HEK293T (cell line): ENCODE data around the gene SLAIN1.
"Not testable (repeated sequence)": the region's sequence is repeated elsewhere in the genome, so short reads cannot be mapped to it uniquely, and the experiment has no call there.

Experiments
- CTCF ChIA-PET: fragments of 350-600 bp; formaldehyde crosslinking; extraction: SDS; loops from one replicate; lab custom pipeline; 2021; ENCODE audit warnings: antibody characterized with exemption, inconsistent platforms; lab: Yijun Ruan, JAX
- POLR2A ChIA-PET: fragments of 350-600 bp; formaldehyde crosslinking; extraction: SDS; loops from one replicate; lab custom pipeline; 2020; ENCODE audit warnings: antibody characterized with exemption, inconsistent platforms; lab: Yijun Ruan, JAX
- DNase-seq: peaks from one replicate; pipeline ENCODE4 v3.0.0; 2012; ENCODE audit warnings: mixed read lengths; ENCODE audit errors: extremely low spot score
- ARNT ChIP-seq: fragments of 450-650 bp; IDR thresholded peaks from 2 replicates; pipeline ENCODE4 v1.6.1; 2017; ENCODE audit warnings: mild to moderate bottlenecking
- BHLHE40 ChIP-seq: fragments of 450-650 bp; IDR thresholded peaks from 2 replicates; pipeline ENCODE4 v1.6.1; 2016; ENCODE audit warnings: mild to moderate bottlenecking, moderate library complexity, borderline replicate concordance
- CTBP1 ChIP-seq: fragments of 450-650 bp; IDR thresholded peaks from 2 replicates; pipeline ENCODE4 v1.6.1; 2016; ENCODE audit warnings: borderline replicate concordance
- ELF4 ChIP-seq: fragments of 450-650 bp; IDR thresholded peaks from 2 replicates; pipeline ENCODE4 v1.6.1; 2017; ENCODE audit warnings: antibody characterized with exemption
- FOXA1 ChIP-seq: fragments of 450-650 bp; IDR thresholded peaks from 2 replicates; pipeline ENCODE4 v1.6.1; 2016; ENCODE audit warnings: mild to moderate bottlenecking
- FOXK2 ChIP-seq: fragments of 450-650 bp; IDR thresholded peaks from 2 replicates; pipeline ENCODE4 v1.6.1; 2016; ENCODE audit warnings: mild to moderate bottlenecking
- FOXM1 ChIP-seq: fragments of 450-650 bp; IDR thresholded peaks from 2 replicates; pipeline ENCODE4 v1.6.1; 2017; ENCODE audit warnings: mild to moderate bottlenecking, borderline replicate concordance
- HDGF ChIP-seq: fragments of 450-650 bp; IDR thresholded peaks from 2 replicates; pipeline ENCODE4 v1.6.1; 2017; ENCODE audit warnings: antibody characterized with exemption, borderline replicate concordance
- L3MBTL2 ChIP-seq: fragments of 450-650 bp; conservative IDR thresholded peaks from 2 replicates; pipeline ENCODE4 v1.6.1; 2016; ENCODE audit warnings: mild to moderate bottlenecking
- LEF1 ChIP-seq: fragments of 450-650 bp; IDR thresholded peaks from 2 replicates; pipeline ENCODE4 v1.6.1; 2017; ENCODE audit warnings: mild to moderate bottlenecking, borderline replicate concordance
- NFRKB ChIP-seq: fragments of 450-650 bp; IDR thresholded peaks from 2 replicates; pipeline ENCODE4 v1.6.1; 2016; ENCODE audit warnings: mild to moderate bottlenecking, moderate library complexity
- SP1 ChIP-seq: fragments of 450-650 bp; IDR thresholded peaks from 2 replicates; pipeline ENCODE4 v1.6.1; 2017
- SUZ12 ChIP-seq: fragments of 450-650 bp; IDR thresholded peaks from 2 replicates; pipeline ENCODE4 v1.6.1; 2016; ENCODE audit warnings: mild to moderate bottlenecking
- TARDBP ChIP-seq: fragments of 450-650 bp; IDR thresholded peaks from 2 replicates; pipeline ENCODE4 v1.6.1; 2016
- ZNF384 ChIP-seq: fragments of 450-650 bp; IDR thresholded peaks from 2 replicates; pipeline ENCODE4 v1.6.1; 2016
- TF ChIP-seq, protein P1 (sequence below): fragments of 450-650 bp; IDR thresholded peaks from 2 replicates; pipeline ENCODE4 v1.6.1; 2016

The SLAIN1 gene

GRCh38 chr13:77697217-77698103, at the start of gene SLAIN1:
TSS of gene SLAIN1 (plus strand) at chr13:77697687. CDS start at chr13:77697914, 227 bp downstream.
- DNase-seq = peak; percentile 99
- TF ChIP-seq LEF1 (peak; percentile 91; the same call in 1 of the 2 replicates), FOXM1 (peak; percentile 88), L3MBTL2 (peak; percentile 99), ARNT (0 out of 2 replicates have a peak, but pooled peaks have one; percentile 61), TARDBP (no peak)
- CTCF ChIA-PET = interaction anchor here (0.7 to 1.6 kb wide), 2 partner anchors 53 to 105 kb away, joined by 3 to 5 read pairs; no protein-coding TSS in a partner anchor
- POLR2A ChIA-PET = interaction anchor here (0.7 to 2.9 kb wide), 8 partner anchors 17 to 671 kb away, joined by 3 to 13 read pairs (median 6); partner anchors contain the start of gene MYCBP2

DNA sequence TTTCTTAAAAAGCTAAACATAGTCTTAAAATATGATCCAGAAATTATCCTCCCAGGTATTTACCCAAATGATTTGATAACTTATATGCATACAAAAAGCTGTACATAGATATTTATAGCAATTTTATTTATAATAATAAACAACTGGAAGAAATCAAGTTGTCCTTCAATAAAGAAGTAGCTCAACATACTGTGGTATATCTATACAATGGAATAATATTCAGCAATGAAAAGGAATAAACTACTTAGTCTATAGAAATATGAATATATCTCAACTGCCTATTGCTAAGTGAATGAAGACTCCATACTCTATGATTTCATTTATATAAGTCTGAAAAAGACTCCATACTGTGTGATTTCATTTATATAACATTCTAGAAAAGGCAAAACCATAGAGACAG, 47.1 kb upstream of the SLAIN1 start:
- no peak for DNase-seq
- no peak for TF ChIP-seq FOXM1
- TF ChIP-seq ARNT = no peak
- no peak for TF ChIP-seq BHLHE40
- no peak for TF ChIP-seq ELF4
- no peak for TF ChIP-seq L3MBTL2
- TF ChIP-seq FOXA1 = no peak
- no peak for TF ChIP-seq SUZ12
- no peak for TF ChIP-seq NFRKB
- TF ChIP-seq HDGF = no peak
- TF ChIP-seq ZNF384 = no peak
- no peak for TF ChIP-seq LEF1
- no peak for TF ChIP-seq CTBP1
- no peak for TF ChIP-seq SP1
- no peak for TF ChIP-seq TARDBP
- TF ChIP-seq, protein P1, sequence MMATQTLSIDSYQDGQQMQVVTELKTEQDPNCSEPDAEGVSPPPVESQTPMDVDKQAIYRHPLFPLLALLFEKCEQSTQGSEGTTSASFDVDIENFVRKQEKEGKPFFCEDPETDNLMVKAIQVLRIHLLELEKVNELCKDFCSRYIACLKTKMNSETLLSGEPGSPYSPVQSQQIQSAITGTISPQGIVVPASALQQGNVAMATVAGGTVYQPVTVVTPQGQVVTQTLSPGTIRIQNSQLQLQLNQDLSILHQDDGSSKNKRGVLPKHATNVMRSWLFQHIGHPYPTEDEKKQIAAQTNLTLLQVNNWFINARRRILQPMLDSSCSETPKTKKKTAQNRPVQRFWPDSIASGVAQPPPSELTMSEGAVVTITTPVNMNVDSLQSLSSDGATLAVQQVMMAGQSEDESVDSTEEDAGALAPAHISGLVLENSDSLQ = no peak
- no peak for TF ChIP-seq FOXK2
- ChIA-PET POLR2A (no interaction called here), CTCF (no interaction called here)

GRCh38 chr13:77653301-77653700, 44.2 kb upstream of the SLAIN1 start:
- DNase-seq = no peak
- TF ChIP-seq NFRKB (no peak), FOXK2 (no peak), CTBP1 (no peak), FOXA1 (no peak), L3MBTL2 (no peak), ELF4 (no peak), SUZ12 (no peak), TARDBP (no peak), FOXM1 (no peak), SP1 (no peak), ZNF384 (no peak)
- TF ChIP-seq, protein P1 = no peak
- CTCF ChIA-PET = no interaction called here
- POLR2A ChIA-PET = no interaction called here

DNA sequence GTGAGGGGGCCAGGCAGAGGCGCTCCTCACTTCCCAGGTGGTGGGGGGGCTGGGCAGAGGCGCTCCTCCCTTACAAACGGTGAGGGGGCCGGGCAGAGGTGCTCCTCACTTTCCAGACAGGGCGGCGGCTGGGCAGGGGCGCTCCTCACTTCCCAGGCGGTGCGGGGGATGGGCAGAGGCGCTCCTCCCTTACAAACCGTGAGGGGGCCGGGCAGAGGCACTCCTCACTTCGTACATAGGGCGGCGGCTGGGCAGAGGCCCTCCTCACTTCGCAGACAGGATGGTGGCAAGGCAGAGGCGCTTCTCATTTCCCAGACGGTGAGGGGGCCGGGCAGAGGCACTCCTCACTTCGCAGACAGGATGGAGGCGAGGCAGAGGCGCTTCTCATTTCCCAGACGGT, 37.5 kb upstream of the SLAIN1 start:
- POLR2A ChIA-PET, DNase-seq, CTCF ChIA-PET: not testable (repeated sequence)

DNA sequence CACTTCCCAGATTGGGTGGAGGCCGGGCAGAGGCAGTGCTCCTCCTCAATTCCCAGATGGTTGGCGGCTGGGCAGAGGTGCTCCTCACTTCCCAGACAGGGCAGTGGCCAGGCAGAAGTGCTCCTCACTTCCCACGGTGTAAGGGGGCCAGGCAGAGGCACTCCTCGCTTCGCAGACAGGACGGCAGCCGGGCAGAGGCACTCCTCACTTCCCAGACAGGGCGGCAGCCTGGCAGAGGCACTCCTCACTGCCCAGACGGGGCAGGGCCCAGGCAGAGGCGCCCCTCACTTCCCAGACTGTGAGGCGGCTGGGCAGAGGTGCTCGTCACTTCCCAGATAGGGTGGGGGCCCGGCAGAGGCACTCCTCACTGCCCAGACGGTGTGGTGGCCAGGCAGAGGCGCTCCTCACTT, 36.6 kb upstream of the SLAIN1 start:
- TF ChIP-seq FOXM1 = no peak
- no peak for TF ChIP-seq SUZ12
- TF ChIP-seq SP1 = no peak
- no peak for TF ChIP-seq CTBP1
- no peak for TF ChIP-seq BHLHE40
- no peak for TF ChIP-seq ELF4
- TF ChIP-seq LEF1 = no peak
- TF ChIP-seq, protein P1 = no peak
- TF ChIP-seq FOXK2 = no peak
- TF ChIP-seq FOXA1 = no peak
- no peak for TF ChIP-seq ZNF384
- no peak for TF ChIP-seq TARDBP
- no peak for TF ChIP-seq L3MBTL2
- TF ChIP-seq NFRKB = no peak
- TF ChIP-seq ARNT = no peak
- TF ChIP-seq HDGF = no peak
- ChIA-PET POLR2A (no interaction called here), CTCF (no interaction called here)
- DNase-seq = no peak

DNA sequence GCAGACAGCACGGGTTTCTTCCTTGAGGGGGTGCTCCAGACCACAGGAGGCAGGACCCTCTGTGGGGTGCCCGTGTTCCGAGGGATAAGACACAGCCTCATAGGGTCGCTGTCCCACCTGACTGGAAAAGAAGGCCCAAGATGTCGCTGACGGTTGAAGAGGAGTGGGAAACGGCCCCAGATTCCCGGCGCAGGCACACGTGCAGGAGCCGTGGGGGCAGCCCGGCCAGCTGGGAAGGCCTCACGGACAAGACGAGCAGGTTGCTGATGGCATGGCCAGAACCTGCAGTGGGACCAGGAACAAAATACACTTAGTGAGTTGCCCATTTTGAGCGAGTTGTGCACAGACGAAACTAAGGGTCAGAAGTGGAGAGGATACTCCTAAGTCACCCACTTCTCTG, 35.2 kb upstream of the SLAIN1 start:
- POLR2A ChIA-PET, CTCF ChIA-PET, DNase-seq: not testable (repeated sequence)

- CTCF ChIA-PET, DNase-seq, POLR2A ChIA-PET: not testable (repeated sequence)
Measured at GRCh38 chr13:77662831-77663230, 34.7 kb upstream of the SLAIN1 start.
